Activated CD8-positive, alpha-beta memory T cell treated with anti-CD3 and anti-CD28 coated beads, Interleukin-2, amount 50 U/mL, for 1 hour (primary cell): ENCODE measurements around the gene LRRC23.
A peak's percentile ranks its signal among the peaks of the same experiment; 100 is the strongest.
"Not testable (repeated sequence)": the region's sequence is repeated elsewhere in the genome, so short reads cannot be mapped to it uniquely, and the experiment has no call there.

ENCODE experiments used
- DNase-seq: peaks from one replicate; pipeline ENCODE4 v3.0.0-alpha.2; 2020; ENCODE audit errors: extremely low read depth

The LRRC23 gene, protein sequence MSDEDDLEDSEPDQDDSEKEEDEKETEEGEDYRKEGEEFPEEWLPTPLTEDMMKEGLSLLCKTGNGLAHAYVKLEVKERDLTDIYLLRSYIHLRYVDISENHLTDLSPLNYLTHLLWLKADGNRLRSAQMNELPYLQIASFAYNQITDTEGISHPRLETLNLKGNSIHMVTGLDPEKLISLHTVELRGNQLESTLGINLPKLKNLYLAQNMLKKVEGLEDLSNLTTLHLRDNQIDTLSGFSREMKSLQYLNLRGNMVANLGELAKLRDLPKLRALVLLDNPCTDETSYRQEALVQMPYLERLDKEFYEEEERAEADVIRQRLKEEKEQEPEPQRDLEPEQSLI

DNA sequence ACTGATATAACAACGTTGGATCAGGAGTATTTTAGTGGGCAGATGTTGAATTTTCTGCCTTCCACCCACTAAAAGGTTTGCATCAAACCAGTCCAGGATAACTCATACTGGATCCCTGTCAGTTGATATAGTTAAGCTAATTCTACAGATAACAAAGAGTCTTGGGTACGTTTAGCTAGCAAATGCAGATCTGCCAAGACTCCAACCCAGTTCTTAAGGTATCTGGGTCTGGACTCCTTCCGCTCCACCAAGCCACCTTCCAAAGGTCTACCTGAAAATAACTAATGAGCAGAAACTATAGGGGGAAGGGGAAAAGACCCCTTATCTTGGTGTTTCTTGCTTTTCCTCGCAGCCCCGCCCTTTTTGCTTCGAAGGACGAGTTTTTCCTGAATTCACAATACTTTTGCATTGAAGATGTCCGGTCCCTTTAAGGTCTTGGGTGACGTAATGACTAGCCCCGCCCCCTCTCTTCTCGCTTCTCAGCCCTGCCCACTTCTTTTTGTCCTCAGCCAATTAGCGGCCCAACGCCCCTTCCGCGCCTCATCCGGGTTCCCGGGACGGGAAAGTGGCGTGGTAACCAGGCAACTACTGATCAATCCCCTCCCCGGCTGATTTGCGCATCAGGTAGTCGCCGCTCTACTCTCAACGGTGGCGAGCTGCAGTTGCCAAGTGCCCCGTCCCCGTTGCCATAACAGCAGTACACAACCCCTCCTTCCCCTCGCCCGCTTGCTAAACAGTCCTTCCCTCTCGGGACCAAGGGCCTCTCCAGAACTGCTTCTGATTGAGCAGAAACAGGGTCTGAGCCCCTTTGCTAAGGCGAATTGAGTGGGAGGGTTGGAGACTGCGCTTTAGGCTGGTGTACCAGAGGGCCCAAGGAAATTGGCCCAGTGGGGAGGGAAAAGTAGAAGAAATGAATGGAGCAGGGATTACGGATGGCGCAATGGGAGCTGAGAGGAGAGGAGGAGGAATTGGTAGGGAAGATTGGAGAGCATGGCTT is at the start of gene LRRC23:
TSS of gene LRRC23 (plus strand) at position 543 of the 997 bp plus-strand sequence. CDS start 812 bp downstream, outside the sequence.
- DNase-seq: peak; percentile 93

DNA sequence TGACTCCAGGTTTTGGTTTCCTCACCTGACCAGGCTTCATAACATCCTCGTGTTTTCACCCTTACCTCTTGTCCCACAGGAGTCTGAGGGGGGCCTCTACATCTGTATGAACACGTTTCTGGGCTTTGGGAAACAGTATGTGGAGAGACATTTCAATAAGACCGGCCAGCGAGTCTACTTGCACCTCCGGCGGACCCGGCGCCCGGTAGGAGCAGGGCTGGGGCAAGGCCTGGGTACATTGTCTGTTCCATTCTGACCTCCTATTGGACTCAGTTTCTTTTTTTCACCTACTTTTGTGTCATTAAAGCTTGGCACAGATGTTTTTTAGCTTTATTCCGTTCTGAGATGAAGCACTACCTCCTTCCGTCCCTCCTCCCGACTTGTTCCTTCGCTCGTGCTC is 49.3 kb upstream of the LRRC23 start:
- no peak for DNase-seq

DNA sequence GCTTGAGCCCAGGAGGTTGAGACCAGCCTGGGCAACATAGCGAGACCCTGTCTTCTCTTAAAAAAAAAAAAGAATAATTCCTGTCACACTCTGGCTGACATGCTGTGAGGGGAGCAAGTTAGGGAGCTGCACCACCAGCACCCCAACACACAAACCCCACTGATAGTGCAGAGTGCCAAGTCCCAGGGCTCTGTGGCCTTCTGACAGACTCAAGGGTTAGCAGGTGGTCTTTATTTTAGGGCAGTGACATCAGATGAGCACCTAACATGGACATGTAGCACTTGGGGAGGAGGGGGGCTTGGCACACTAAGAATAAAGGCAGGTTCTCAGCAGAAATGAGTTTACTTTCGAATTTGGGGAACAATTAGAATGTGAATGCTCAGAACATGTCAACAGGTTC is 45.8 kb upstream of the LRRC23 start:
- DNase-seq: no peak

DNA sequence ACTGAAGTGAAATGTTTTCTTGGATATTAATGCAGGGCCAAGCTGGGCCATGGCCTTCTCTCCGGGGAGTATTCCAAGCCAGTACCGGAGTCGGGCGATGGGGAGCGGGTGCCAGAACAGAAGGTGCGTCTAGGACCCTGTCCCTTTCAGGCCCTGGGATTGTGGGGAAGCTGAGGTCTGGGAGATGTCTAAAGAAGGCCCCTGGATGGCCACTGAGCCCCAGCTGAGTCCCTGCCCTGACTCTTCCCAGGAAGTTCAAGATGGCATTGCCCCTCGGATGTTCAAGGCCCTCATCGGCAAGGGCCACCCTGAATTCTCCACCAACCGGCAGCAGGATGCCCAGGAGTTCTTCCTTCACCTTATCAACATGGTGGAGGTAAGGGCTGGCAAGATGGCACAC is 44.5 kb upstream of the LRRC23 start:
- DNase-seq: no peak

DNA sequence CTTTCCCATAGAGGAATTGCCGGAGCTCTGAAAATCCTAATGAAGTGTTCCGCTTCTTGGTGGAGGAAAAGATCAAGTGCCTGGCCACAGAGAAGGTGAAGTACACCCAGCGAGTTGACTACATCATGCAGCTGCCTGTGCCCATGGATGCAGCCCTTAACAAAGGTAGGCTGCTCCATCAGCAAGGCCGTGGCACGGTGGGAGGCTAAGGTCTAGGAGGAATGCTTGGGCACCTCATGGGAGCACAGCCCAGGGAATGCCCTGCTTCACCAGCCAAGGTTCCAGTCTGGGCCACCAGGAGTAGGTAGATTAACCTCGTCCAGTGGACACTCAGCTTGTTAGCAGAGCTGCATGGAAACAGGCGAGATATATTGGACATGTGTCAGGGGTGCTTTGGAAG is 43.7 kb upstream of the LRRC23 start:
- no peak for DNase-seq

DNA sequence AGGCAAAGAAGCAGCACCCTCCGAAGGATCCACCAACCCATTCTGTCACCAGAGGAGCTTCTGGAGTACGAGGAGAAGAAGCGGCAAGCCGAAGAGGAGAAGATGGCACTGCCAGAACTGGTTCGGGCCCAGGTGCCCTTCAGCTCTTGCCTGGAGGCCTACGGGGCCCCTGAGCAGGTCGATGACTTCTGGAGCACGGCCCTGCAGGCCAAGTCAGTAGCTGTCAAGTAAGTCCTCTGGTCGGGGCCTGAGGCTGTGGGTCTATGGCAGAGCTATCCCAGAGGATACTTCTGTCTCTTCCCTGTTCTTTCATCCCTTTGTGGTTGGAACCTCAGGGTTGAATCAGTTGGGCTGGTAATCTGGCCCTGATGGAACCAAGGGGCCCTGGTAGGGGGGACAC is 43.2 kb upstream of the LRRC23 start:
- no peak for DNase-seq

DNA sequence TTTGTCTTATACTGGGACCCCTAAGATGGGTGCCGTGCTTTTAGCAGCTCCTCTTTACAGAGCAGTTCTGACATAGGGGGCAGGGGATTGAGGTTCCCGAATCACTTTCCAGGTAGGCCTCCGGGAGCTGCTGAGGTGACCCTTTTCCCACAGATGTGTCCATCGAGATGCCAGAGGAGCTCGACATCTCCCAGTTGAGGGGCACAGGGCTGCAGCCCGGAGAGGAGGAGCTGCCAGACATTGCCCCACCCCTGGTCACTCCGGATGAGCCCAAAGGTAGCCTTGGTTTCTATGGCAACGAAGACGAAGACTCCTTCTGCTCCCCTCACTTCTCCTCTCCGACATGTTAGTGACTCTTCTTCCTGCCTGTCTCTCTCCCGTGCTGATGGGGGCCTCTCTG is 41.6 kb upstream of the LRRC23 start:
- no peak for DNase-seq

DNA sequence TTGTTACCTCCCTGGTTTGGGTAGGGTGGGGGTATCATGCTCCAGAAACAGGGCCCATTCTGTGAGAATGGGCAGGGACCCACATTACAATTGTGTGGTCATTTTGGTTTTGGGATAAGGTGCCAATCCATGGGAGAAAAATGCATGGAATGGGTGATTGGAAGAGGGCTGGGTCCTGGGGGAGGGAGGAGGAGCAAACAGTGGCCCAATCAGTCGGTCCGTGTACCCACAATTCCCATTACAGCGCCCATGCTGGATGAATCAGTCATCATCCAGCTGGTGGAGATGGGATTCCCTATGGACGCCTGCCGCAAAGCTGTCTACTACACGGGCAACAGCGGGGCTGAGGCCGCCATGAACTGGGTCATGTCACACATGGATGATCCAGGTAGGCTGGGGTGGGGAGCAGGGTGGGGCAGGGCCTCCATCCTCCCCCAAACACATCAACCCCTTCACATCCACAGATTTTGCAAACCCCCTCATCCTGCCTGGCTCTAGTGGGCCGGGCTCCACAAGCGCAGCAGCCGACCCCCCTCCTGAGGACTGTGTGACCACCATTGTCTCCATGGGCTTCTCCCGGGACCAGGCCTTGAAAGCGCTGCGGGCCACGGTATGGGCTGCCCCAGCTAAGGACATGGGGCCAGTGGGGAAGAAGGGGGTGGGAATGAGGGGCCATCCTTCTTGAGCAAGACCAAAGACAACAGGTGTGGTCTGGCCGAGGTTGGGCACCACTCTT is 40.9 kb upstream of the LRRC23 start:
- no peak for DNase-seq

DNA sequence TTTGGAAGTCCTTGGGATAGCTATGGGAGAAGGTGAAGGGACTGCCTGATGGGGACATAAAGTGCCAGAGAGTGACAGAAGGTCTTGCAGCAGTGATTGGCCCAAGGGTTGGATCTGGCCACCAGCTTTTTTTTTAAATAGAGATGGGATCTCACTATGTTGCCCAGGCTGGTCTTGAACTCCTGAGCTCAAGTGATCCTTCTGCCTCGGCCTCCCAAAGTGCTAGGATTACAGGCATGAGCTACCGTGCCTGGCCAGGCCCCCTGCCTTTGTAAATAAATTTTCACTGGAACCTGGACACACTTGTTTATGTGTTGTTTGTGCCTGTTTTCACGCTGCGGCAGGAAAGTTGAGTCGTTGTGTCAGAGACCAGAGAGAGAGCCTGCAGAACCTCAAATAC is 39.3 kb upstream of the LRRC23 start:
- not testable (repeated sequence) for DNase-seq

DNA sequence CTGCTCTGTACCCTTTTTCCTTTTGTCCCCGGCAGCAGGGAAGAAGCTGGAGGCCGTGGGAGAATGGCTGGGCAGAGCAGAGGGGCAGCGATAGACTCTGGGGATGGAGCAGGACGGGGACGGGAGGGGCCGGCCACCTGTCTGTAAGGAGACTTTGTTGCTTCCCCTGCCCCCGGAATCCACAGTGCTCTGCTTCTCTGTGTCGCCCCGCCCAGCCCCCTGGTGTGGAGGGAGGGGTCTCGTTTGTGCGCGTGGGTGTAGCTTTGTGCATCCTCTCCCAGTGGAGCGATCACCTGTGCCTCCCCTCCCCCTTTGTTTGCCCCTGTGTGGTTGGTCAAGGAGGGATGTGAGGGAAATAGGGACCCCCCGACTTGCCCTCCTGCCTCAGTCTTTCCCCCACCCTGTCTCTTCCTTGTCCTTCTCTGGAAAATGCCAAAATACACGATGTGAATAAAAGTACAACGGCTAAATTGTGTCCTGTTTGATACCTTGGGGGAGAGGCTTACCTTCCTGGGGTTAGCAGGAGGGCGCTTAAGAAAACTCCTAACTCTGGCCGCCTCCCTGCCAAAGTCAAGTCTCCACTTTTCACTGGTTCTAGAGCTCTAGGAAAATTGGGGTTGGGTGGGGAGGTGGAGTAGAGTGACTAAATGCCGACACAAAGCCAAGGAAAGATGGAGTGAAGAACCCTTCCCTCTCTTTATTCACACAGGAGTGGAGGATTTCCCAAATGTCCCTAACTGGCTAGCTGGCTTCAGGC is 38.3 kb upstream of the LRRC23 start:
- DNase-seq: no peak

DNA sequence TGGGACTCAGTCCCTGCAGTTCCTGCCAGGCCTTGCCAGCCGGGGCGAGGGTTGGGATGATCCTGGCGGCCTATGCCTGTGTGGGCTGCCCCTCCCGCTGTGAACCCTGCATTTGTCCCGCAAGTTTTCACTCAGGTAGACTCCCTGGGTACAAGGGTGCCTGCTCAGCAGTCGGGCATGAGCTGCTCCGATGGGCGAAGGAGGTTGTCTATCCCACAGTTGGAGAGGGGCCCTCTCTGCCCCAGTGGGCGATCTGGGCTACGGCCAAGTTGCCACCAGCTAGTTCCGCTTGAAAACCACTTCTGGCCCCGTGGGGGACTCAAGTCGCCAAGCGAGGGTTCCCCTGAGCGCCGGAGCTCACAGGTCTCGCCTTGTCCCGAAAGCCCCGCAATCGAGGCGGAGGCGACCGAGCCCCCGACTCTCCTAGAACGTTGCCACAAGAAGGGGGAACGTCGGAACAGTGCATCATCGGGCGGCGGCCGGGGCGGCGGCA is 37.7 kb upstream of the LRRC23 start:
- DNase-seq: no peak

DNA sequence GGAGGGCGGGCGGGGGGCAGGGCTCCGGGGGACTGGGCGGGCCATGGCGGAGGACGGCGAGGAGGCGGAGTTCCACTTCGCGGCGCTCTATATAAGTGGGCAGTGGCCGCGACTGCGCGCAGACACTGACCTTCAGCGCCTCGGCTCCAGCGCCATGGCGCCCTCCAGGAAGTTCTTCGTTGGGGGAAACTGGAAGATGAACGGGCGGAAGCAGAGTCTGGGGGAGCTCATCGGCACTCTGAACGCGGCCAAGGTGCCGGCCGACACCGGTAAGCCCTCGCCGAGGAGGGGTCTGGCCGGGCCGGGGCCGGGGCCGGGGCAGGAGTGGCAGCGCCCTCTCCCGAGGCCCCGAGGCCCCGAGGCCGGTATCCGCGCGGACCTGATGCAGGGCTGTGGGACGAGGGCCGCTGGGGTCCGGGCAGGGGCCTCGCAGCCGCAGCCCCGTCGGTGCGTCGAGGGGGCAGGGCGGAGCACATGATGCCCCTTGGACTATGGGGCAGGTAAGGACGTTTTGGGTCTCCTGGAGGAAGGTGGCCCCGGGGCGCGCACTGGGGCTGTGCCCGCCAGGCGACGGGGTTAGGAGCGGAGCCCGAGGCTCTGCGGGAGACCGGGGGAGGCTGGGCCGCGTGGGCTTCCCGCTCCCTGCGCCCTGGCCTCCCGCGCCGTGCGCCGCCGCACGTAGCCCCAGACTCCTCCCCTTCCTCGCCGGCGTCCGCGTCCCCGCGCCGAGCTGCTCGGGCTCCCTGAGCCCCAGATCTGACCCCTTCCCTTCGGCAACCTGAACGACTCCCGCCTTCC is 37.0 kb upstream of the LRRC23 start, which contains the start of gene TPI1:
TSS of gene TPI1 (plus strand) at position 119 of the 798 bp plus-strand sequence. CDS start at position 155, 36 bp downstream.
- peak; percentile 51 for DNase-seq

DNA sequence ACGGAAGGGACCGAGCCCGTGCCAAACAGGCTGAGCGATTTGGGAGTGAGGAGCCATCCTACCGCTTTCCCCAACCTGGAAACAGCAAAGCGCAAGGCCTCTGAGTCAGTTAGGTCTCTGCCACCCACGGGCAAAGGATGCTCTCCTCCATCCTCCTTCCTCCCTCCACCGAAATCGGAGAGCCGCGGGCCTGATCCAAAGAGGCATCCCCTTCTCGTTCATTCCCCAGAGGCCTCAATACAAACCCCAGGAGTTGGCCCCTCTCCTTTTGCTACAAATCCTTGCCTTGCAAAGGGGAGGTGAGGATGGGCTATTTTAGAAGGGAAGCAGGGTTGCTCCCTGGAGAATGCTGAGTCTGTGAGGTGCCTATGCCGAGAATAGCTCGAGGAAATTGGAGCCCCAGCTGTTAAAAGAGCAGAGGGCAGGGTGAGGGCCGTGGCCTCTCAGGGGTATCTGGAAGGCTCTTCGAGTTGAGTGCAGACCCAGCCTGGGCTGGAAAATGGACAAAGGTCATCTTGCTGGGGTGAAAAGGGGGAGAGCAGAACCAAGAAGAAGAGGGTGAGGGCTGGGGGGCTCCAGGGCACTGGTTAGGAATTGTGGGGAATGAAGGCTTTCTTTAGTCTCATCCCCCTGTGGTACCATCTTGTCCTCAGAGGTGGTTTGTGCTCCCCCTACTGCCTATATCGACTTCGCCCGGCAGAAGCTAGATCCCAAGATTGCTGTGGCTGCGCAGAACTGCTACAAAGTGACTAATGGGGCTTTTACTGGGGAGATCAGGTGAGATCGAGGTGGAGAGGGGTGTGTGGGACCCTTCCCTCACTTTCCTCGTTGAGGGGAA is 36.2 kb upstream of the LRRC23 start:
- no peak for DNase-seq

DNA sequence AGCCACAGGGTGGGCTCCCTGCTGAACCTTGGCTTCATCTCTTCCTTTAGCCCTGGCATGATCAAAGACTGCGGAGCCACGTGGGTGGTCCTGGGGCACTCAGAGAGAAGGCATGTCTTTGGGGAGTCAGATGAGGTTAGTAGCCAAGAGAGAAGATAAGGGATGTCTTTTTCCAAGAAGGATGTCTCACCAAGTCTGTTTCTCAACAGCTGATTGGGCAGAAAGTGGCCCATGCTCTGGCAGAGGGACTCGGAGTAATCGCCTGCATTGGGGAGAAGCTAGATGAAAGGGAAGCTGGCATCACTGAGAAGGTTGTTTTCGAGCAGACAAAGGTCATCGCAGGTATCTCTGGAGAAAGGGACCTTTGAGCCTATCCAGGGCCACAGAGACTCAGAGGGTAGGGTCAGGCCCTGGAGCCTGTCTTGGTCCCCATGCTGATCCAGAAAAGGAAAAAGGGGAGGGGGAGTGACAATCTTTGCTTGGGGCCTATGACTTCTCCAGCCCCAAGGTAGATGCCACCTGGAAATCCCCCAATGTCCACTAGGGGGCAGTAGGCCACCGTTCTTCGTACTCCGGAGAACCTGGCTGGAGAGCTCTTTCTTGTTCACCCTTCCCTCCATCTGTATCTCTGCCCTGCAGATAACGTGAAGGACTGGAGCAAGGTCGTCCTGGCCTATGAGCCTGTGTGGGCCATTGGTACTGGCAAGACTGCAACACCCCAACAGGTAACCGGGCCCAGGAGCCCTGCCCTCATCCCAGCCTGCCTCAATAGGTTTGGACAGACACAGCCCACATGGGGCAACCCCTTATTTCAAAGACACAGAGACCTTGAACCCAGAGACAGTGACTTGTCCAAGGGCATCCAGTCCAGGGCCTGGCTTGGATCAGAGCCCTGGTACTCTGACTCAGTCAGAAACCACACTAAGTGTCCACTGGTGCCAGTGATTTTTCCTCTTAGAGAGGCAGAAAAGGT is 35.3 kb upstream of the LRRC23 start:
- DNase-seq: peak; percentile 56

DNA sequence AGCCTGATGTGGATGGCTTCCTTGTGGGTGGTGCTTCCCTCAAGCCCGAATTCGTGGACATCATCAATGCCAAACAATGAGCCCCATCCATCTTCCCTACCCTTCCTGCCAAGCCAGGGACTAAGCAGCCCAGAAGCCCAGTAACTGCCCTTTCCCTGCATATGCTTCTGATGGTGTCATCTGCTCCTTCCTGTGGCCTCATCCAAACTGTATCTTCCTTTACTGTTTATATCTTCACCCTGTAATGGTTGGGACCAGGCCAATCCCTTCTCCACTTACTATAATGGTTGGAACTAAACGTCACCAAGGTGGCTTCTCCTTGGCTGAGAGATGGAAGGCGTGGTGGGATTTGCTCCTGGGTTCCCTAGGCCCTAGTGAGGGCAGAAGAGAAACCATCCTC is 34.3 kb upstream of the LRRC23 start:
- DNase-seq: not testable (repeated sequence)

DNA sequence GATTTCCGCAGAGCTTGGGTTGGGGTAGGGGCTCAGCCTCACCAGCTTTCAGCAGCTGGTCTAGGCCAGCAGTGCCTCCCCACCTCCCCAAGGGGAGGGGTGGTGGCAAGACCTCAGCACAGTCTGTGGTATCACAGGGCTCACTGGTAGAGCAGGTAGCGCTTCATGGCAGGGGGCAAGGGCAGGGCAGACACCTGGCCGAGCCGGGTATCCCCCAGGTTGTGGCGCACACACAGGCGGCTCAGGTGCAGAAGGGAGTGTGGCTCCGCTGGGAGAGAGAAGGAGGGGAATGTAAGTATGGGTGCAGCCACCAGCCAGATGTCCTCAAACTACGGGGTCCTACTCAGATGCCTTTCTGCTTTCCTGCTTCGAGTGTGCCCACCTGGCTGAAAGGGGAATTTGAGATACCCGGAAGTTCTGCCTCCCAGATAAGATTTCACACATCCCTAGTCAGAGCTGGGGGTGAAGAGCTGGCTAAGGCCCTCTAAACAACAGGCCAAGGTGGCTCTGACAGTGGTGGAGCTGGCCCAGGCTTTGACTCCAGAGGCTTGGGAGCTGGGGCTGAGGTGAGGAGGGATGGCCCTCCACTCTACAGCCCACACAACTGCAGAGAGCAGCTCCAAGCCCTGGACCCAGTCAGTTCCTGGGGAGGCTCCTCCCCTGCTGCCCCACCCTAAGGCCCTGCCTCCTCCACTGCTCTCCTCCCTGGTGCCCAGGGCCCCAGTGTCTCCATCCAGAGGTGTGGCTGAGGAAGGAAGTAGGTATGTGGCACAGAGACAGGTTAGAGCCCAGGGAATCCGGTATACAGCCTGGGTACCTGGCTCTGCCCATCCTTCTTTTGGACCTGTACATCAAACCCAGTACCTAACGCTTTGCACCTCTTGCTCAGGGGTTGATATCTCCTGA is 33.3 kb upstream of the LRRC23 start:
- DNase-seq: no peak
